Measurements from ENCODE around the gene FGF5.

Gene FGF5

GRCh38 chr4:80324171-80324570 lies 57.7 kb downstream of the FGF5 start:
- Histone ChIP-seq H2BK15ac (ENCODE audit: low read length) (no peak overlapping the region), H3K9ac (ENCODE audit: low read depth, low read length, poor library complexity) (no peak overlapping the region), H3K27ac (replicated peaks; ENCODE audit: low read length) (no peak overlapping the region), H2BK12ac (ENCODE audit: low read length) (no peak overlapping the region), H3K4me2 (ENCODE audit: insufficient read depth, low read length, poor library complexity, severe bottlenecking) (no peak overlapping the region), H3K9me3 (replicated peaks in 1 of 2; ENCODE audit: control insufficient read depth in 2 of 2, insufficient read depth in 1 of 2, low read depth in 1 of 2, low read length in 2 of 2) (no peaks in the 10 kb centered on the region), H2AK5ac (ENCODE audit: low read depth, low read length) (no peak overlapping the region), H3K4ac (ENCODE audit: low read length) (no peak overlapping the region), H2BK5ac (ENCODE audit: low read length) (no peak overlapping the region), H3K14ac (ENCODE audit: low read length) (no peak overlapping the region), H3K27me3 (ENCODE audit: control insufficient read depth in 3 of 3, insufficient read depth in 3 of 3, low read depth in 1 of 3, low read length in 3 of 3) (no peaks in the 10 kb centered on the region), H3K79me1 (ENCODE audit: low read depth, low read length) (no peaks in the 10 kb centered on the region), H2AFZ (ENCODE audit: low read length) (no peak overlapping the region), H4K8ac (ENCODE audit: low read depth, low read length) (no peak overlapping the region), H3K23ac (ENCODE audit: low read depth, low read length, poor library complexity) (no peak overlapping the region), H3K18ac (ENCODE audit: low read length) (no peak overlapping the region), H3K36me3 (replicated peaks in 1 of 2; ENCODE audit: control insufficient read depth in 2 of 2, insufficient read depth in 2 of 2, low read length in 2 of 2) (no peaks in the 10 kb centered on the region), H2BK120ac (ENCODE audit: low read depth, low read length) (no peak overlapping the region), H3K4me1 (ENCODE audit: control insufficient read depth in 2 of 2, insufficient read depth in 1 of 2, low read depth in 1 of 2, low read length in 2 of 2) (no peaks in the 10 kb centered on the region), H4K91ac (ENCODE audit: low read depth, low read length, poor library complexity) (no peak overlapping the region), H3K4me3 (ENCODE audit: low read length in 2 of 2) (no peak overlapping the region)
- DNase-seq (ENCODE audit: low spot score): no peak
- WGBS, 2 donors (ENCODE audit: extremely low coverage in 2 of 2, insufficient read length in 2 of 2, insufficient replicate concordance in 1 of 2): no CpG with 5 or more reads among the region's 6 CpGs

- no CpG with 5 or more reads among the region's 2 CpGs for WGBS, 2 donors (ENCODE audit: extremely low coverage in 2 of 2, insufficient read length in 2 of 2, insufficient replicate concordance in 1 of 2)
These were observed 65.2 kb downstream of the FGF5 start for GRCh38 chr4:80331693-80332092.

GRCh38 chr4:80333121-80333520 lies 66.7 kb downstream of the FGF5 start:
- Histone ChIP-seq H3K23ac (ENCODE audit: low read depth, low read length, poor library complexity) (no peak overlapping the region), H2BK15ac (ENCODE audit: low read length) (no peak overlapping the region), H2BK5ac (ENCODE audit: low read length) (no peak overlapping the region), H3K27ac (replicated peaks; ENCODE audit: low read length) (no peak overlapping the region), H4K8ac (ENCODE audit: low read depth, low read length) (no peak overlapping the region), H4K91ac (ENCODE audit: low read depth, low read length, poor library complexity) (no peak overlapping the region), H2AK5ac (ENCODE audit: low read depth, low read length) (no peak overlapping the region), H3K4me2 (ENCODE audit: insufficient read depth, low read length, poor library complexity, severe bottlenecking) (no peak overlapping the region), H3K36me3 (replicated peaks in 1 of 2; ENCODE audit: control insufficient read depth in 2 of 2, insufficient read depth in 2 of 2, low read length in 2 of 2) (no peaks in the 10 kb centered on the region), H3K18ac (ENCODE audit: low read length) (no peak overlapping the region), H2BK120ac (ENCODE audit: low read depth, low read length) (no peak overlapping the region), H2BK12ac (ENCODE audit: low read length) (no peak overlapping the region), H3K79me1 (ENCODE audit: low read depth, low read length) (no peaks in the 10 kb centered on the region), H3K14ac (ENCODE audit: low read length) (no peak overlapping the region), H3K9ac (ENCODE audit: low read depth, low read length, poor library complexity) (no peak overlapping the region), H3K4ac (ENCODE audit: low read length) (no peak overlapping the region), H3K9me3 (replicated peaks in 1 of 2; ENCODE audit: control insufficient read depth in 2 of 2, insufficient read depth in 1 of 2, low read depth in 1 of 2, low read length in 2 of 2) (no peaks in the 10 kb centered on the region), H3K4me1 (ENCODE audit: control insufficient read depth in 2 of 2, insufficient read depth in 1 of 2, low read depth in 1 of 2, low read length in 2 of 2) (no peaks in the 10 kb centered on the region), H2AFZ (ENCODE audit: low read length) (no peak overlapping the region), H3K4me3 (ENCODE audit: low read length in 2 of 2) (no peak overlapping the region), H3K27me3 (ENCODE audit: control insufficient read depth in 3 of 3, insufficient read depth in 3 of 3, low read depth in 1 of 3, low read length in 3 of 3) (peaks cover 0 to 10% (median 9%) of the 10 kb centered on the region in 3 experiments)
- WGBS, 2 donors (ENCODE audit: extremely low coverage in 2 of 2, insufficient read length in 2 of 2, insufficient replicate concordance in 1 of 2): no CpG with 5 or more reads among the region's 4 CpGs
- no peak for DNase-seq (ENCODE audit: low spot score)

More at GRCh38 chr4:80331693-80332092, 65.2 kb downstream of the FGF5 start:
- Histone ChIP-seq H4K8ac (ENCODE audit: low read depth, low read length) (no peak overlapping the region), H3K9ac (ENCODE audit: low read depth, low read length, poor library complexity) (no peak overlapping the region), H2BK120ac (ENCODE audit: low read depth, low read length) (no peak overlapping the region), H2AK5ac (ENCODE audit: low read depth, low read length) (no peak overlapping the region), H3K23ac (ENCODE audit: low read depth, low read length, poor library complexity) (no peak overlapping the region), H3K27me3 (ENCODE audit: control insufficient read depth in 3 of 3, insufficient read depth in 3 of 3, low read depth in 1 of 3, low read length in 3 of 3) (peaks cover 0 to 9% (median 8%) of the 10 kb centered on the region in 3 experiments), H3K79me1 (ENCODE audit: low read depth, low read length) (no peaks in the 10 kb centered on the region), H3K27ac (replicated peaks; ENCODE audit: low read length) (no peak overlapping the region), H2BK12ac (ENCODE audit: low read length) (no peak overlapping the region), H2BK15ac (ENCODE audit: low read length) (no peak overlapping the region), H2BK5ac (ENCODE audit: low read length) (no peak overlapping the region), H3K4me2 (ENCODE audit: insufficient read depth, low read length, poor library complexity, severe bottlenecking) (no peak overlapping the region), H3K4me1 (ENCODE audit: control insufficient read depth in 2 of 2, insufficient read depth in 1 of 2, low read depth in 1 of 2, low read length in 2 of 2) (no peaks in the 10 kb centered on the region), H4K91ac (ENCODE audit: low read depth, low read length, poor library complexity) (no peak overlapping the region), H3K36me3 (replicated peaks in 1 of 2; ENCODE audit: control insufficient read depth in 2 of 2, insufficient read depth in 2 of 2, low read length in 2 of 2) (no peaks in the 10 kb centered on the region), H3K4ac (ENCODE audit: low read length) (no peak overlapping the region), H3K9me3 (replicated peaks in 1 of 2; ENCODE audit: control insufficient read depth in 2 of 2, insufficient read depth in 1 of 2, low read depth in 1 of 2, low read length in 2 of 2) (no peaks in the 10 kb centered on the region), H2AFZ (ENCODE audit: low read length) (no peak overlapping the region), H3K18ac (ENCODE audit: low read length) (no peak overlapping the region), H3K4me3 (ENCODE audit: low read length in 2 of 2) (no peak overlapping the region), H3K14ac (ENCODE audit: low read length) (no peak overlapping the region)
- no peak for DNase-seq (ENCODE audit: low spot score)

GRCh38 chr4:80334568-80334967 lies 68.1 kb downstream of the FGF5 start:
- Histone ChIP-seq H3K36me3 (replicated peaks in 1 of 2; ENCODE audit: control insufficient read depth in 2 of 2, insufficient read depth in 2 of 2, low read length in 2 of 2) (no peaks in the 10 kb centered on the region), H2BK15ac (ENCODE audit: low read length) (no peak overlapping the region), H3K27me3 (ENCODE audit: control insufficient read depth in 3 of 3, insufficient read depth in 3 of 3, low read depth in 1 of 3, low read length in 3 of 3) (peaks cover 0 to 10% (median 9%) of the 10 kb centered on the region in 3 experiments), H3K4me1 (ENCODE audit: control insufficient read depth in 2 of 2, insufficient read depth in 1 of 2, low read depth in 1 of 2, low read length in 2 of 2) (no peaks in the 10 kb centered on the region), H2BK5ac (ENCODE audit: low read length) (no peak overlapping the region), H3K4me3 (ENCODE audit: low read length in 2 of 2) (no peak overlapping the region), H2BK120ac (ENCODE audit: low read depth, low read length) (no peak overlapping the region), H4K8ac (ENCODE audit: low read depth, low read length) (no peak overlapping the region), H2AK5ac (ENCODE audit: low read depth, low read length) (no peak overlapping the region), H3K27ac (replicated peaks; ENCODE audit: low read length) (no peak overlapping the region), H3K9me3 (replicated peaks in 1 of 2; ENCODE audit: control insufficient read depth in 2 of 2, insufficient read depth in 1 of 2, low read depth in 1 of 2, low read length in 2 of 2) (no peaks in the 10 kb centered on the region), H3K4ac (ENCODE audit: low read length) (no peak overlapping the region), H3K4me2 (ENCODE audit: insufficient read depth, low read length, poor library complexity, severe bottlenecking) (no peak overlapping the region), H3K23ac (ENCODE audit: low read depth, low read length, poor library complexity) (no peak overlapping the region), H3K18ac (ENCODE audit: low read length) (no peak overlapping the region), H3K14ac (ENCODE audit: low read length) (no peak overlapping the region), H3K9ac (ENCODE audit: low read depth, low read length, poor library complexity) (no peak overlapping the region), H2BK12ac (ENCODE audit: low read length) (no peak overlapping the region), H2AFZ (ENCODE audit: low read length) (no peak overlapping the region), H4K91ac (ENCODE audit: low read depth, low read length, poor library complexity) (no peak overlapping the region), H3K79me1 (ENCODE audit: low read depth, low read length) (no peaks in the 10 kb centered on the region)
- no peak for DNase-seq (ENCODE audit: low spot score)
- WGBS, 2 donors (ENCODE audit: extremely low coverage in 2 of 2, insufficient read length in 2 of 2, insufficient replicate concordance in 1 of 2): no CpG with 5 or more reads among the region's 1 CpG

Data from neuronal stem cell (in vitro differentiated cells).